ENCODE results near the gene RHBDL3. TPM values are rescaled to one million over a fixed set of nuclear protein-coding genes. Genes with fewer than 3 reads are reported as not detected.

RHBDL3 gene
- total RNA-seq, 1 experiment from 2014 or later, result 0.80 TPM

- BruUV-seq (replicated peaks), result no TSS peak
- ChIA-PET CTCF (no interaction called here), POLR2A (ENCODE audit: low non-redundant PET) (no interaction called here)
- no peaks in the 10 kb centered on the region for H3K4me1 ChIP-seq (ENCODE audit: insufficient read depth, low read length, poor library complexity, severe bottlenecking)
- H3K27me3 ChIP-seq (replicated peaks; ENCODE audit: insufficient read depth, low read depth, low read length, poor library complexity), result no peaks in the 10 kb centered on the region
- TF ChIP-seq EZH2 (IDR thresholded peaks at IDR 0.05; ENCODE audit: borderline replicate concordance, low read depth, low read length, poor library complexity, severe bottlenecking) (no peak), CTCF (conservative IDR thresholded peaks at IDR 0.05; ENCODE audit: low read depth, low read length) (no peak)
- no peaks in the 10 kb centered on the region for H3K9me3 ChIP-seq (ENCODE audit: low read depth, low read length, poor library complexity, severe bottlenecking)
- H3K4me3 ChIP-seq (ENCODE audit: low read depth, low read length, poor library complexity, severe bottlenecking), result no peak overlapping the region
- intact Hi-C loops (cut with micrococcal nuclease; ENCODE audit: unreplicated experiment), result no loop called here
- peak; percentile 69 for DNase-seq (ENCODE audit: low spot score)
- H3K27ac ChIP-seq (ENCODE audit: low read depth, low read length, poor library complexity, severe bottlenecking), result no peak overlapping the region
- no peaks in the 10 kb centered on the region for H3K36me3 ChIP-seq (ENCODE audit: insufficient read depth, low read length, poor library complexity, severe bottlenecking)
These were observed 9.7 kb downstream of the RHBDL3 start for GRCh38 chr17:32275060-32276042.

- POLR2A ChIA-PET (ENCODE audit: low non-redundant PET), result no interaction called here
- DNase-seq (ENCODE audit: low spot score), result no peak
- TF ChIP-seq CTCF (conservative IDR thresholded peaks at IDR 0.05; ENCODE audit: low read depth, low read length) (no peak), EZH2 (IDR thresholded peaks at IDR 0.05; ENCODE audit: borderline replicate concordance, low read depth, low read length, poor library complexity, severe bottlenecking) (no peak)
- no TSS peak for BruUV-seq (replicated peaks)
- Histone ChIP-seq H3K36me3 (ENCODE audit: insufficient read depth, low read length, poor library complexity, severe bottlenecking) (no peaks in the 10 kb centered on the region), H3K9me3 (ENCODE audit: low read depth, low read length, poor library complexity, severe bottlenecking) (no peaks in the 10 kb centered on the region), H3K27ac (ENCODE audit: low read depth, low read length, poor library complexity, severe bottlenecking) (no peak overlapping the region), H3K27me3 (replicated peaks; ENCODE audit: insufficient read depth, low read depth, low read length, poor library complexity) (no peaks in the 10 kb centered on the region), H3K4me3 (ENCODE audit: low read depth, low read length, poor library complexity, severe bottlenecking) (no peak overlapping the region), H3K4me1 (ENCODE audit: insufficient read depth, low read length, poor library complexity, severe bottlenecking) (no peaks in the 10 kb centered on the region)
- intact Hi-C loops (cut with micrococcal nuclease; ENCODE audit: unreplicated experiment), result no loop called here
- CTCF ChIA-PET, result no interaction called here
These were observed 10.6 kb downstream of the RHBDL3 start for GRCh38 chr17:32276171-32276601.

GRCh38 chr17:32277284-32277683, 11.7 kb downstream of the RHBDL3 start:
- Histone ChIP-seq H3K4me3 (ENCODE audit: low read depth, low read length, poor library complexity, severe bottlenecking) (no peak overlapping the region), H3K27me3 (replicated peaks; ENCODE audit: insufficient read depth, low read depth, low read length, poor library complexity) (no peaks in the 10 kb centered on the region), H3K27ac (ENCODE audit: low read depth, low read length, poor library complexity, severe bottlenecking) (no peak overlapping the region), H3K9me3 (ENCODE audit: low read depth, low read length, poor library complexity, severe bottlenecking) (no peaks in the 10 kb centered on the region), H3K36me3 (ENCODE audit: insufficient read depth, low read length, poor library complexity, severe bottlenecking) (no peaks in the 10 kb centered on the region), H3K4me1 (ENCODE audit: insufficient read depth, low read length, poor library complexity, severe bottlenecking) (no peaks in the 10 kb centered on the region)
- no peak for TF ChIP-seq CTCF (conservative IDR thresholded peaks at IDR 0.05; ENCODE audit: low read depth, low read length)
- TF ChIP-seq EZH2 (IDR thresholded peaks at IDR 0.05; ENCODE audit: borderline replicate concordance, low read depth, low read length, poor library complexity, severe bottlenecking), result no peak
- BruUV-seq (replicated peaks), result no TSS peak
- ChIA-PET POLR2A (ENCODE audit: low non-redundant PET) (no interaction called here), CTCF (no interaction called here)
- no peak for DNase-seq (ENCODE audit: low spot score)
- intact Hi-C loops (cut with micrococcal nuclease; ENCODE audit: unreplicated experiment), result no loop called here

All from A673 (cell line).